ENCODE data around the gene POTEI.
"Not testable (repeated sequence)": the region's sequence is repeated elsewhere in the genome, so short reads cannot be mapped to it uniquely, and the experiment has no call there.

The POTEI gene

GRCh38 chr2:130509228-130509627, at the start of gene POTEI:
TSS of gene POTEI (minus strand) at chr2:130509328. CDS start at chr2:130509235, 93 bp downstream.
- not testable (repeated sequence) for DNase-seq

- not testable (repeated sequence) for DNase-seq
Observed at GRCh38 chr2:130556441-130556840, 47.3 kb upstream of the POTEI start.

GRCh38 chr2:130554178-130554577, 45.0 kb upstream of the POTEI start:
- not testable (repeated sequence) for DNase-seq

GRCh38 chr2:130549475-130549874, 40.3 kb upstream of the POTEI start:
- DNase-seq: not testable (repeated sequence)

GRCh38 chr2:130548418-130548817, 39.3 kb upstream of the POTEI start:
- DNase-seq: not testable (repeated sequence)

- not testable (repeated sequence) for DNase-seq
Observed at GRCh38 chr2:130544978-130545377, 35.9 kb upstream of the POTEI start.

- DNase-seq: not testable (repeated sequence)
Observed at GRCh38 chr2:130543785-130544528, 34.8 kb upstream of the POTEI start.

- not testable (repeated sequence) for DNase-seq
Observed at GRCh38 chr2:130542789-130543188, 33.7 kb upstream of the POTEI start.

- not testable (repeated sequence) for DNase-seq
Observed at GRCh38 chr2:130538271-130538670, 29.1 kb upstream of the POTEI start.

- DNase-seq: not testable (repeated sequence)
Observed at GRCh38 chr2:130536654-130537053, 27.5 kb upstream of the POTEI start.

GRCh38 chr2:130531672-130532071, 22.5 kb upstream of the POTEI start:
- DNase-seq: not testable (repeated sequence)

GRCh38 chr2:130531225-130531624, 22.1 kb upstream of the POTEI start:
- not testable (repeated sequence) for DNase-seq

- DNase-seq: not testable (repeated sequence)
Observed at GRCh38 chr2:130530212-130530611, 21.1 kb upstream of the POTEI start.

GRCh38 chr2:130529545-130529944, 20.4 kb upstream of the POTEI start:
- DNase-seq: not testable (repeated sequence)

GRCh38 chr2:130527365-130527967, 18.3 kb upstream of the POTEI start:
- not testable (repeated sequence) for DNase-seq

- DNase-seq: not testable (repeated sequence)
Observed at GRCh38 chr2:130522390-130522789, 13.3 kb upstream of the POTEI start.

GRCh38 chr2:130520992-130521391, 11.9 kb upstream of the POTEI start, which contains the start of gene CFC1B:
TSS of gene CFC1B (plus strand) at chr2:130521222. CDS start at chr2:130521485, 263 bp downstream.
- not testable (repeated sequence) for DNase-seq

- DNase-seq: not testable (repeated sequence)
Observed at GRCh38 chr2:130518516-130519106, 9.5 kb upstream of the POTEI start.

GRCh38 chr2:130511747-130512451, 2.8 kb upstream of the POTEI start:
- not testable (repeated sequence) for DNase-seq

- not testable (repeated sequence) for DNase-seq
Observed at GRCh38 chr2:130510807-130511746, 1.9 kb upstream of the POTEI start.

GRCh38 chr2:130491073-130491472, 18.1 kb downstream of the POTEI start:
- DNase-seq: not testable (repeated sequence)

- DNase-seq: not testable (repeated sequence)
Observed at GRCh38 chr2:130455413-130455812, 53.7 kb downstream of the POTEI start.
